Gastrocnemius medialis (tissue), 4 donors: ENCODE results near the gene KIAA0319L.

ENCODE experiments used
- CTCF ChIP-seq, 5 experiments: fragments of 450-650 bp in 3 of 5; fragments of 200-600 bp in 2 of 5; sonication (generic) in 2 of 5; IDR thresholded peaks in 4 of 5; conservative IDR thresholded peaks in 1 of 5; 1 replicate in 4 of 5; 2 replicates in 1 of 5; pipeline ENCODE4 v1.5.1; 2016 to 2019; ENCODE audit warnings: antibody characterized with exemption in 5 of 5, mild to moderate bottlenecking in 3 of 5, moderate library complexity in 3 of 5
- POLR2A ChIP-seq, 2 donors: fragments of 450-650 bp; IDR thresholded peaks; one replicate each; pipeline ENCODE4 v1.6.1; 2017; ENCODE audit warnings: antibody characterized with exemption in 2 of 2, mild to moderate bottlenecking in 2 of 2, moderate library complexity in 2 of 2

GRCh38 chr1:35532497-35533223 lies 24.5 kb downstream of the KIAA0319L start:
- TF ChIP-seq CTCF (IDR thresholded peaks at IDR 0.05 in 4 of 5, conservative IDR thresholded peaks at IDR 0.05 in 1 of 5) (no peak), POLR2A (IDR thresholded peaks at IDR 0.05) (no peak)
